Lower leg skin (tissue), 4 donors: ENCODE data around the gene FLT1. TPM values are rescaled to one million over a fixed set of nuclear protein-coding genes. Genes with fewer than 3 reads are reported as not detected.

ENCODE experiments used
- DNase-seq, 2 donors: peaks; one replicate each; pipeline ENCODE4 v3.0.0-alpha.2; 2019; ENCODE audit warnings: low spot score in 2 of 2
- H3K4me3 ChIP-seq: fragments of 200-600 bp; sonication (generic); 2 replicates; pipeline ENCODE4 v1.5.1; 2017; ENCODE audit warnings: mild to moderate bottlenecking, low read depth; ENCODE audit not compliant: poor library complexity, severe bottlenecking
- POLR2A ChIP-seq, 2 donors: fragments of 450-650 bp; IDR thresholded peaks; one replicate each; pipeline ENCODE4 v1.6.1; 2016 to 2017; ENCODE audit warnings: antibody characterized with exemption in 2 of 2, mild to moderate bottlenecking in 1 of 2, moderate library complexity in 1 of 2
- WGBS, 2 donors: methylation state at CpG; one replicate each; pipeline ENCODE4 v1.1.5; 2018; 5-methylcytosine and 5-hydroxymethylcytosine counted together
- intact Hi-C: fragments of 100-400 bp; cut with DNase I; formaldehyde crosslinking; loops from one replicate; pipeline ENCODE4 v1.15.0; 2023; ENCODE audit warnings: low total_unique reads
- total RNA-seq, 4 donors: library from RNA; depleted of rRNA; stranded (reverse); fragments of >200 nt; gene quantifications; one replicate each; pipeline ENCODE4 v1.1.0, GENCODE V29; 2016
- TF ChIP-seq, protein P1 (sequence below), 3 donors: fragments of 450-650 bp; IDR thresholded peaks; one replicate each; pipeline ENCODE4 v1.5.1; 2016; ENCODE audit warnings: antibody characterized with exemption in 3 of 3, mild to moderate bottlenecking in 3 of 3, moderate library complexity in 2 of 3

Gene FLT1
- total RNA-seq, 4 donors from 2014 or later = 5.3 to 16.3 (median 9.7) TPM

DNA sequence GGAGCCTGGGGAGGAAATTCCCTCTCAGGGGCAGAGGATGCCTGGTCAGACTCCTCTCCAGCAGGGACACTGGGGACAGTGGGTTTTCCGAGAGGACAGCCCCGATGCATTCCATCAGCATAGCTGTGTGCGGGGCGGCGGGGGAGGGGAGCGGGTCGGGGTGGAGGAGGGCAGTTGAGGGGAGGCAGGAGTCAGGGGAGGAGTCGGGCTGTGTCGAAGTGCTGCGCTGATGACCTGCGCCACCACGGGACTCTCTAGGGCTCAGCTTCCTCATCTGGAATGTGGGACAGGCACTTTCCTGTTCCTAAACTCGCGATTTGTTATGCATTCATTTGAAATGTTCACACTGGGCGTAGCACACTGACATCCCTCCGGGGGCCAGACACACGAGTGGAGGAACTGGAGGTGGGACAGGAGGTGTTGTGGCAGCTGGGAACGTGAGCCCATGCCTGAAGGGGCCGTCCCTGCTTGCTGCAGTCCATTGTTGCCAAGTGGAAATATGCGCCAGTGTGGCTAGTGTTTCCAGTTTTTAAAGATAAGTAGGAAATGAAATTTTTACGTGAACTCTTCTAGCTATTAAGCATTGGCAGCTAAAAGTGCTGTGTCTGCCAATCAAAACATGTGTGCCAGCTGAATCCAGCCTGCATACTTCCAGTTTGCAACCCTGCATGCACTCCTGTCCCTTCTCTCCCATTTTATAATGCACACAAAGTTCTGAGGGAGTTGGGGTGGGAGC is 43.3 kb downstream of the FLT1 start:
- no peak overlapping the region for H3K4me3 ChIP-seq
- WGBS, 2 donors = 16 to 28% methylated on average over 11 to 21 of the region's 21 CpGs
- DNase-seq = no peak
- intact Hi-C loops = no loop called here
- no peak for TF ChIP-seq POLR2A (IDR thresholded peaks at IDR 0.05)
- TF ChIP-seq, protein P1, sequence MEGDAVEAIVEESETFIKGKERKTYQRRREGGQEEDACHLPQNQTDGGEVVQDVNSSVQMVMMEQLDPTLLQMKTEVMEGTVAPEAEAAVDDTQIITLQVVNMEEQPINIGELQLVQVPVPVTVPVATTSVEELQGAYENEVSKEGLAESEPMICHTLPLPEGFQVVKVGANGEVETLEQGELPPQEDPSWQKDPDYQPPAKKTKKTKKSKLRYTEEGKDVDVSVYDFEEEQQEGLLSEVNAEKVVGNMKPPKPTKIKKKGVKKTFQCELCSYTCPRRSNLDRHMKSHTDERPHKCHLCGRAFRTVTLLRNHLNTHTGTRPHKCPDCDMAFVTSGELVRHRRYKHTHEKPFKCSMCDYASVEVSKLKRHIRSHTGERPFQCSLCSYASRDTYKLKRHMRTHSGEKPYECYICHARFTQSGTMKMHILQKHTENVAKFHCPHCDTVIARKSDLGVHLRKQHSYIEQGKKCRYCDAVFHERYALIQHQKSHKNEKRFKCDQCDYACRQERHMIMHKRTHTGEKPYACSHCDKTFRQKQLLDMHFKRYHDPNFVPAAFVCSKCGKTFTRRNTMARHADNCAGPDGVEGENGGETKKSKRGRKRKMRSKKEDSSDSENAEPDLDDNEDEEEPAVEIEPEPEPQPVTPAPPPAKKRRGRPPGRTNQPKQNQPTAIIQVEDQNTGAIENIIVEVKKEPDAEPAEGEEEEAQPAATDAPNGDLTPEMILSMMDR (IDR thresholded peaks at IDR 0.05) = no peak

DNA sequence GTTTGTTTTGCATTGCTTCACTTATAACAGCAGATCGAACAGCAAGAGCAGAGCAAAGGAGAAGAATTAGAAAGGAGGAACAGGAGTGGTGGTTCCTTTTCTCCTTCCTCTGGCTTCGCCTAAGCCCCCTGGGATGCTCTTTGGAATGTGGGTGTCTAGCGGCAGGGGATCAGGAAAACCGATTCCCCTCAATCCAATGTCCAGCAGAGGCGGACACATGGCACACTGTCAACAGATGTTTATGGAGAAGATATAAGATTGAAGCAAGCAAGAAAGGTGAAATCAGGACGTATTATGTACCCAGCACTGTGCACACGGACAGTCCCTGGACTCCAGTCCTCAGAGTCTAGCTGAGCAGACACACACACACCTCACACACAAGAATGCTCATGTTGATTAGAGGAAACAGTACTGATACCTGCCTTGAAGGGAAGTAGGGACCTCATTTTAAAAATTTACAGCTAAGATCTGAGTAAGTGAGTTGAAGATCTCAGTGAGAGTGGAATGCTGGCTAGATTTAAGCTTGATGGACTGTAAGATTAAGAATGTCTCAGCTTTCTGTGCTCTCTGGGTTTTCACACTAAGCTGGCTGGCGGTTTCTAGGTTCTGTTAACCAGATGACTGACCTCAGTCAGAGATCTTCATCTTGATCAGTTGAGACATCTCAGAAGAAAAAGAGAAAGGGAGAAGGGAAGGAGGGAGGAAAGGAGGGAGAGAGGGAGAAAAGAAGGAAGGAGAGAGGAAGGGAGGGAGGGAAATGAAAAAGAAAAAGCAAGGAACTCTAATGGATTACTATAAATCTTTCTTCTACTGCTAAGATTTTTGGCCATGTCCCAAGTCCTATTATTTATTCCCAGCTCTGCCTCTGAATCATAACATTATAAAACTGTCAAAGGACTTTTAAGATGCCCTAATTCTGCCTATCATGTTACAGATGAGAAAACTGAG is 44.8 kb downstream of the FLT1 start:
- TF ChIP-seq, protein P1 (IDR thresholded peaks at IDR 0.05) = no peak
- no peak for TF ChIP-seq POLR2A (IDR thresholded peaks at IDR 0.05)
- no peak overlapping the region for H3K4me3 ChIP-seq
- 62% methylated on average over 8 of the region's 8 CpGs for WGBS, 2 donors
- no peak for DNase-seq
- intact Hi-C loops = no loop called here

DNA sequence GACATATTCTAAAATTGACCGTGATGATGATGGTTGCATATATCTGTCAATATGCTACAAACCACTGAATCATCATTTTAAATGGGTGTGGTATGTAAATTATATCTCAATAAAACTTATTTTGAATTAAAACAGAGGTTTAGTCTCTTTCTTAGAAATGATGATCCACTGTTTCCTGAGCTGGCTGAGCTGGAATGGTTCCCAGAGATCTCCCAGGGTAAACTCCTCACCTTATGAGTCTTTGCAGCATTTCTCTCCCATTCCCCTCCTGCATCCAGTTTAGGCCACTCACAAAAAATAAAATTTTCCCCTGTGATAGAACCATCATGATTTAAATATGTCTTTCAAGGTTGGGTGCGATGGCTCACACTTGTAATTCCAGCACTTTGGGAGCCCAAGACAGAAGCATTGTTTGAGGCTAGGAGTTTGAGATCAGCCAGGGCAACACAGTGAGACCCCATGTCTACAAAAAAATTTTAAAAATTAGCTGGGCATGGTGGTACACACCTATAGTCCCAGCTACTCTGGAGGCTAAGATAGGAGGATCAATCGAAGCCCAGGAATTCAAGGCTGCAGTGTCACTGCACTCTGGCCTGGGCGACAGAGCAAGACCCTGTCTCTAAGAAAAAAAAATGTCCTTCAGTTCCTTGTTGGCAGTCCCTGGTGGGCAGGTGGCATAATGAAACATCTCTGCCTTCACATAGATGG is 46.1 kb downstream of the FLT1 start:
- WGBS, 2 donors = 93 to 95% methylated on average over 4 of the region's 4 CpGs
- no peak for TF ChIP-seq POLR2A (IDR thresholded peaks at IDR 0.05)
- TF ChIP-seq, protein P1 (IDR thresholded peaks at IDR 0.05) = no peak
- no peak overlapping the region for H3K4me3 ChIP-seq
- intact Hi-C loops = no loop called here
- no peak for DNase-seq

DNA sequence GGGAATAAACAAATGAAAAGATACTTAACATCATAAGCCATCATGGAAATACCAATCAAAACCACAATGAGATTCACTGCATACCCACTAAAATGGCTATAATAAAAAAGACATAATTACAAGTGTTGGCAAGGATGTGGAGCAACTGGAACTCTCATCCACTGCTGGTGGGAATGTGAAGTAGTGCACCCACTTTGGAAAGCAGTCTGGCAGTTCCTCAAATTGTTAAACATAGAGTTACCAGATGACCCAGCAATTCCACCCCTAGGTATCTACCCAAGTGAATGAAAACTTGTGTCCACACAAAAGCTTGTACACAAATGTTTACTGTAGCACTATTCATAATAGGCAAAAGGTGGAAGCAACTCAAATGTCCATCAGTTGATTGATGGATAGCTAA is 46.9 kb downstream of the FLT1 start:
- intact Hi-C loops = no loop called here

DNA sequence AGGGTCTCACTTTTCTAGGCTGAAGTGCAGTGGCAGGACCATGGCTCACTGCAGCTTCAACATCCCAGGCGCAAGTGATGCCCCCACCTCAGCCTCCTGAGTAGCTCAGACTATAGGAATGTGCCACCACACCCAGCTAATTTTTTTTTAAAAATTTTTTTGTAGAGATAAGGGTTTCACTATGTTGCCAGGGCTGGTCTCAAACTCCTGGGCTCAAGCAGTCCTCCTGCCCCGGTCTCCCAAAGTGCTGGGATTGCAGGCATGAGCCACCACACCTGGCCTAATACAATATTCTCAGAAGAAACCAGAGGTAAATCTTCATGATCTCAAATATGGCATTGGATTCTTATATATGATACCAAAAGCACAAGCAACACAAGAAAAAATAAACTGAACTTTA is 47.7 kb downstream of the FLT1 start:
- no peak overlapping the region for H3K4me3 ChIP-seq
- DNase-seq = no peak
- 91 to 95% methylated on average over 2 of the region's 2 CpGs for WGBS, 2 donors
- intact Hi-C loops = no loop called here
- TF ChIP-seq, protein P1 (IDR thresholded peaks at IDR 0.05) = no peak
- TF ChIP-seq POLR2A (IDR thresholded peaks at IDR 0.05) = no peak

More for the DNA sequence above, 46.9 kb downstream of the FLT1 start:
- no peak overlapping the region for H3K4me3 ChIP-seq
- TF ChIP-seq POLR2A (IDR thresholded peaks at IDR 0.05) = no peak
- TF ChIP-seq, protein P1 (IDR thresholded peaks at IDR 0.05) = no peak
- no peak for DNase-seq
